OCI-LY7 (cell line): Measurements from ENCODE around the gene AK5. TPM values are rescaled to one million over a fixed set of nuclear protein-coding genes. Genes with fewer than 3 reads are reported as not detected.
A peak's percentile ranks its signal among the peaks of the same experiment; 100 is the strongest.

Experiments used
- BruUV-seq: library from RNA; stranded (reverse); fragments of 400-500 nt; replicated peaks from 2 replicates; lab custom pipeline; 2021; lab: Mats Ljungman, UMichigan
- CTCF ChIA-PET: fragments of 300-600 bp; sonication (Branson Sonifier 250); formaldehyde crosslinking; loops from one replicate; lab custom pipeline; 2022; ENCODE audit warnings: antibody characterized with exemption; ENCODE audit not compliant: unreplicated experiment; lab: Charles Lee
- POLR2A ChIA-PET: fragments of 300-600 bp; sonication (Branson Sonifier 250); formaldehyde crosslinking; loops from one replicate; lab custom pipeline; 2022; ENCODE audit warnings: antibody characterized with exemption; lab: Charles Lee
- DNase-seq: peaks from one replicate; pipeline ENCODE4 v3.0.0-alpha.2; 2015; ENCODE audit warnings: low spot score
- H2AFZ ChIP-seq: fragments of 200-600 bp; sonication (generic), shearing (Covaris generic); 2 replicates; pipeline ENCODE4 v1.6.1; 2014; ENCODE audit warnings: mild to moderate bottlenecking, antibody characterized with exemption, low read length, moderate library complexity
- H3K27ac ChIP-seq: fragments of 200-600 bp; sonication (generic); 2 replicates; pipeline ENCODE4 v1.5.1; 2014; ENCODE audit warnings: mixed run types, low read depth, mild to moderate bottlenecking, moderate library complexity, low read length, inconsistent platforms; ENCODE audit not compliant: poor library complexity, severe bottlenecking
- H3K36me3 ChIP-seq: fragments of 200-600 bp; sonication (generic); 2 replicates; pipeline ENCODE4 v1.6.1; 2014; ENCODE audit warnings: mild to moderate bottlenecking, antibody characterized with exemption, low read length, moderate library complexity, mixed read lengths; ENCODE audit not compliant: insufficient read depth
- H3K4me1 ChIP-seq: fragments of 200-600 bp; sonication (generic); 2 replicates; pipeline ENCODE4 v1.5.1; 2014; ENCODE audit warnings: mild to moderate bottlenecking, low read length; ENCODE audit not compliant: insufficient read depth, poor library complexity, severe bottlenecking
- H3K4me2 ChIP-seq: fragments of 200-600 bp; sonication (generic); 2 replicates; pipeline ENCODE4 v1.6.1; 2014; ENCODE audit warnings: mild to moderate bottlenecking, low read length
- H3K4me3 ChIP-seq: fragments of 200-600 bp; sonication (generic); 2 replicates; pipeline ENCODE4 v1.5.1; 2014; ENCODE audit warnings: mild to moderate bottlenecking, low read depth, low read length; ENCODE audit not compliant: poor library complexity, severe bottlenecking
- H3K79me2 ChIP-seq: fragments of 200-600 bp; sonication (generic); 2 replicates; pipeline ENCODE4 v1.6.1; 2016; ENCODE audit warnings: low read depth, mild to moderate bottlenecking, low read length, moderate library complexity, mixed read lengths; ENCODE audit not compliant: insufficient read depth
- H3K9me2 ChIP-seq: fragments of 200-600 bp; sonication (generic); 2 replicates; pipeline ENCODE4 v1.6.1; 2016; ENCODE audit warnings: mild to moderate bottlenecking, low read length, mixed read lengths; ENCODE audit not compliant: insufficient read depth
- H3K9me3 ChIP-seq: fragments of 200-600 bp; sonication (generic); 2 replicates; pipeline ENCODE4 v1.6.1; 2014; ENCODE audit warnings: mild to moderate bottlenecking, mixed run types, low read length, mixed read lengths
- H4K20me1 ChIP-seq: fragments of 200-600 bp; sonication (generic); 2 replicates; pipeline ENCODE4 v1.6.1; 2014; ENCODE audit warnings: mild to moderate bottlenecking, antibody characterized with exemption, low read length, moderate library complexity, mixed read lengths; ENCODE audit not compliant: insufficient read depth
- EZH2phosphoT487 ChIP-seq: fragments of 200-600 bp; sonication (generic); IDR thresholded peaks from 2 replicates; pipeline ENCODE4 v1.6.1; 2018; ENCODE audit warnings: low read depth, borderline replicate concordance, mild to moderate bottlenecking, mixed run types, antibody characterized with exemption, low read length, moderate library complexity, mixed read lengths
- intact Hi-C: fragments of 100-400 bp; cut with micrococcal nuclease; formaldehyde crosslinking; loops from one replicate; pipeline ENCODE4 v1.10.0; 2022; ENCODE audit not compliant: unreplicated experiment
- total RNA-seq, 2 experiments: library from RNA; depleted of rRNA in 1 of 2; stranded (reverse); fragments of >200 nt in 1 of 2; shearing (Covaris generic) in 1 of 2; gene quantifications; 2 replicates each; pipeline ENCODE4 v1.2.3, GENCODE V29; 2014 to 2022
- TF ChIP-seq, protein P1 (sequence below): fragments of 200-600 bp; sonication (generic); conservative IDR thresholded peaks from 2 replicates; pipeline ENCODE4 v1.5.1; 2014; ENCODE audit warnings: mild to moderate bottlenecking, antibody characterized with exemption, low read length, moderate library complexity, mixed read lengths

Gene AK5
- total RNA-seq, 2 experiments from 2014 or later, result not detected

DNA sequence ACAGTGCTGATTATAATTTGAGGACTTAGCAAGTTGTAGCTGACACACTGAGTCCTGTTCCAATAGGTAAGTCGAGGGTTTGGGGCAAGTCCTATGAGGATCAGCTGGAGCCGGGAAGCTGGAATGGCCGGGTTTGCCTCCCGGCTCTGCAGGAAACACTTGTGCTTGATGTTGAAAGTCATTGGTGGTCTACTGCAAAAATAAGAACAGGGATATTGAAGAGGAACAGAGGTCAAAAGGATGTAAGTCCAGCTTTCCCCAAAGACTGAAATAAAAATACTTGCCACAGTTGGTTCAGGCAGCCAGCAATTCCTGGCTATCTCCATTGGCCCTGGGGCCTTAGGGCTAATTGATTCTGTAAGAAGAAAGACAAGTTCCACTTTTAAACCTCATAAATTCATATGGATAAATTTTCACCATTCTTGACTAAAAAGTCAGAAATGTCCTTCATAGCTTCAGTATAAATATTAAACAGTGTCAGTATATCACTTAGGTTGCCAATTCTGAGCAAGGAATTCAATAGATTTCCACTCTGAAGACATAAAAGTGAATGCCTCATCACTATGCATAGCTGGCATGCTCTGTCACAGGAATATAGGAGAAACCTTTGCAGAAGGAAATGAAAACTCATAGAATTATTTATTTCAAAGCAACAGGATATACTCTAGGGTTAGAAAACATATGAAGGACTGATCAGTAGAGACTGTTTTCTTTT, 165.2 kb downstream of the AK5 start:
- H3K9me3 ChIP-seq, result no peaks in the 10 kb centered on the region
- no peaks in the 10 kb centered on the region for H3K36me3 ChIP-seq
- CTCF ChIA-PET, result no interaction called here
- H3K27ac ChIP-seq, result no peak overlapping the region
- H3K4me3 ChIP-seq, result no peak overlapping the region
- no peaks in the 10 kb centered on the region for H3K9me2 ChIP-seq
- no peak for DNase-seq
- H3K79me2 ChIP-seq, result no peaks in the 10 kb centered on the region
- no peak overlapping the region for H2AFZ ChIP-seq
- no TSS peak for BruUV-seq
- no peaks in the 10 kb centered on the region for H3K4me1 ChIP-seq
- intact Hi-C loops, result no loop called here
- TF ChIP-seq EZH2phosphoT487, result no peak
- TF ChIP-seq, protein P1, sequence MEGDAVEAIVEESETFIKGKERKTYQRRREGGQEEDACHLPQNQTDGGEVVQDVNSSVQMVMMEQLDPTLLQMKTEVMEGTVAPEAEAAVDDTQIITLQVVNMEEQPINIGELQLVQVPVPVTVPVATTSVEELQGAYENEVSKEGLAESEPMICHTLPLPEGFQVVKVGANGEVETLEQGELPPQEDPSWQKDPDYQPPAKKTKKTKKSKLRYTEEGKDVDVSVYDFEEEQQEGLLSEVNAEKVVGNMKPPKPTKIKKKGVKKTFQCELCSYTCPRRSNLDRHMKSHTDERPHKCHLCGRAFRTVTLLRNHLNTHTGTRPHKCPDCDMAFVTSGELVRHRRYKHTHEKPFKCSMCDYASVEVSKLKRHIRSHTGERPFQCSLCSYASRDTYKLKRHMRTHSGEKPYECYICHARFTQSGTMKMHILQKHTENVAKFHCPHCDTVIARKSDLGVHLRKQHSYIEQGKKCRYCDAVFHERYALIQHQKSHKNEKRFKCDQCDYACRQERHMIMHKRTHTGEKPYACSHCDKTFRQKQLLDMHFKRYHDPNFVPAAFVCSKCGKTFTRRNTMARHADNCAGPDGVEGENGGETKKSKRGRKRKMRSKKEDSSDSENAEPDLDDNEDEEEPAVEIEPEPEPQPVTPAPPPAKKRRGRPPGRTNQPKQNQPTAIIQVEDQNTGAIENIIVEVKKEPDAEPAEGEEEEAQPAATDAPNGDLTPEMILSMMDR, result no peak
- H3K4me2 ChIP-seq, result no peak overlapping the region
- POLR2A ChIA-PET, result interaction anchor here (0.7 kb wide), 1 partner anchor 1400 kb away, joined by 4 read pairs; no protein-coding TSS in a partner anchor
- H4K20me1 ChIP-seq, result no peaks in the 10 kb centered on the region

DNA sequence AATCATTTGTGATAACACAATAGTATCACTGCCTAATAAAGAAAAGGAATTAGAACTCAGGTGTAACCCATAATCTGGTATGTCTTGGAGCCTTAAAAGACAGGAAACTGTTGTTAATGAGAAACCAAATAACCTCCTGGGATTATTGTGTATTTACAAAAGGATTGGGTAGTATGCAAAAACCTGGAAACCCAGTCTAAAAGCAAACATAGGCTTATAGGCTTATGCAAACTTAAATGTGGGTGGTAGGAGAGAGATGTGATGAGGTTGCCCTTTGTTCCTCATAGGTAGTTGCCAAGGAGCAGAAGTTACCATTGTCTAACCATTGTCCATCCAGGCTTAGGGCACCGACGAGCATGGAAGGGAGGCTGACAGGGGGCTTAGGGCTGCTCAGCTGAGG, 165.8 kb downstream of the AK5 start:
- ChIA-PET POLR2A (no interaction called here), CTCF (no interaction called here)
- no peak overlapping the region for H3K4me2 ChIP-seq
- H3K36me3 ChIP-seq, result no peaks in the 10 kb centered on the region
- no peak for DNase-seq
- H3K4me3 ChIP-seq, result no peak overlapping the region
- BruUV-seq, result no TSS peak
- H3K4me1 ChIP-seq, result no peaks in the 10 kb centered on the region
- no peaks in the 10 kb centered on the region for H3K9me3 ChIP-seq
- no peaks in the 10 kb centered on the region for H4K20me1 ChIP-seq
- TF ChIP-seq EZH2phosphoT487, result no peak
- TF ChIP-seq, protein P1, result no peak
- no peak overlapping the region for H2AFZ ChIP-seq
- no peaks in the 10 kb centered on the region for H3K79me2 ChIP-seq
- intact Hi-C loops, result no loop called here
- no peak overlapping the region for H3K27ac ChIP-seq
- no peaks in the 10 kb centered on the region for H3K9me2 ChIP-seq

DNA sequence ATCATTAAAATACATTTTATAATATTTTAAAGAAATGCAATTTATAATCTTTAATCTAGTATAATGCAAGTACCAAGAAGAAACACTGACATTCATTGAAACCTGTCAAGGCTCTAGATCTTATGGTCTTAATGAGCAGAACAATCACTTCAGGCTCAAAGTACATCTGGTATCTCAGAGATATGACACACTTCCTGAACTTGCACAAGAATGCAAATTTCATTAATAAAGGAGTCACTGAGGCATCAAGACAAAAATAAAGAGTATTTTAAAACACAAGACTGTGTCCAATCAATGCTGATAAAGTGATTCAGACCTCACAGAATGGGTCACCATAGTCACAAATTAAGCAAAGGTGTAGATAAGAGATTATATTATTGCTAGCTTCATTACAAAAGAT, 178.1 kb downstream of the AK5 start:
- H2AFZ ChIP-seq, result 0 out of 2 replicates have a peak overlapping the region, but pooled peaks have one; percentile 9
- no TSS peak for BruUV-seq
- H3K4me3 ChIP-seq, result no peak overlapping the region
- H3K36me3 ChIP-seq, result no peaks in the 10 kb centered on the region
- intact Hi-C loops, result no loop called here
- H3K4me1 ChIP-seq, result peaks cover 4% of the 10 kb centered on the region
- H3K27ac ChIP-seq, result no peak overlapping the region
- CTCF ChIA-PET, result no interaction called here
- H3K4me2 ChIP-seq, result no peak overlapping the region
- H4K20me1 ChIP-seq, result no peaks in the 10 kb centered on the region
- H3K9me2 ChIP-seq, result no peaks in the 10 kb centered on the region
- TF ChIP-seq, protein P1, result no peak
- TF ChIP-seq EZH2phosphoT487, result no peak
- no peak for DNase-seq
- H3K9me3 ChIP-seq, result no peaks in the 10 kb centered on the region
- no peaks in the 10 kb centered on the region for H3K79me2 ChIP-seq
- POLR2A ChIA-PET, result interaction anchor here (1.3 kb wide), 1 partner anchor 46 kb away, joined by 3 read pairs; no protein-coding TSS in a partner anchor
